Neuronal stem cell (in vitro differentiated cells): ENCODE data around the gene BFSP1.
A peak's percentile ranks its signal among the peaks of the same experiment; 100 is the strongest.

Experiments used
- DNase-seq: peaks from one replicate; pipeline ENCODE4 v3.0.0-alpha.2; 2013; ENCODE audit warnings: low spot score
- H2AFZ ChIP-seq: one replicate; pipeline ENCODE4 v1.6.1; 2013; ENCODE audit warnings: mild to moderate bottlenecking, low read length, inconsistent platforms
- H2AK5ac ChIP-seq: 2 replicates; pipeline ENCODE4 v1.6.1; 2013; ENCODE audit warnings: low read depth, mild to moderate bottlenecking, inconsistent platforms, low read length, moderate library complexity, mixed read lengths
- H2BK120ac ChIP-seq: 2 replicates; pipeline ENCODE4 v1.6.1; 2013; ENCODE audit warnings: low read depth, mild to moderate bottlenecking, inconsistent platforms, low read length, moderate library complexity, mixed read lengths
- H2BK12ac ChIP-seq: one replicate; pipeline ENCODE4 v1.6.1; 2013; ENCODE audit warnings: low read length, inconsistent platforms
- H2BK15ac ChIP-seq: 2 replicates; pipeline ENCODE4 v1.6.1; 2013; ENCODE audit warnings: mild to moderate bottlenecking, low read length, inconsistent platforms, mixed read lengths
- H2BK5ac ChIP-seq: one replicate; pipeline ENCODE4 v1.6.1; 2013; ENCODE audit warnings: inconsistent platforms, mild to moderate bottlenecking, low read length, moderate library complexity
- H3K14ac ChIP-seq: one replicate; pipeline ENCODE4 v1.6.1; 2013; ENCODE audit warnings: low read length, inconsistent platforms
- H3K18ac ChIP-seq: 2 replicates; pipeline ENCODE4 v1.6.1; 2013; ENCODE audit warnings: low read length, inconsistent platforms
- H3K23ac ChIP-seq: 2 replicates; pipeline ENCODE4 v1.6.1; 2013; ENCODE audit warnings: low read depth, mild to moderate bottlenecking, mixed read lengths, low read length, inconsistent platforms; ENCODE audit not compliant: poor library complexity
- H3K27ac ChIP-seq: replicated peaks from 3 replicates; pipeline ENCODE4 v1.5.1; 2013; ENCODE audit warnings: low read length, inconsistent platforms
- H3K27me3 ChIP-seq, 3 experiments: 2 replicates each; pipeline ENCODE4 v1.6.1; 2013; ENCODE audit warnings: low read length in 3 of 3, mild to moderate bottlenecking in 2 of 3, inconsistent platforms in 1 of 3, low read depth in 1 of 3, mixed read lengths in 1 of 3, moderate library complexity in 1 of 3; ENCODE audit not compliant: control insufficient read depth in 3 of 3, insufficient read depth in 3 of 3
- H3K36me3 ChIP-seq, 2 donors: replicated peaks in 1 of 2; 2 replicates each; pipeline ENCODE4 v1.6.1; 2013; ENCODE audit warnings: low read length in 2 of 2; ENCODE audit not compliant: control insufficient read depth in 2 of 2, insufficient read depth in 2 of 2
- H3K4ac ChIP-seq: 2 replicates; pipeline ENCODE4 v1.6.1; 2013; ENCODE audit warnings: inconsistent platforms, mild to moderate bottlenecking, low read length, moderate library complexity
- H3K4me1 ChIP-seq, 2 donors: 1 replicate in 1 of 2; 2 replicates in 1 of 2; pipeline ENCODE4 v1.6.1; 2013; ENCODE audit warnings: low read length in 2 of 2, low read depth in 1 of 2; ENCODE audit not compliant: control insufficient read depth in 2 of 2, insufficient read depth in 1 of 2
- H3K4me2 ChIP-seq: one replicate; pipeline ENCODE4 v1.6.1; 2013; ENCODE audit warnings: mild to moderate bottlenecking, low read length, inconsistent platforms; ENCODE audit not compliant: insufficient read depth, poor library complexity, severe bottlenecking
- H3K4me3 ChIP-seq, 2 donors: 2 replicates each; pipeline ENCODE4 v1.5.1; 2013; ENCODE audit warnings: low read length in 2 of 2, mild to moderate bottlenecking in 2 of 2, inconsistent platforms in 1 of 2, moderate library complexity in 1 of 2
- H3K79me1 ChIP-seq: one replicate; pipeline ENCODE4 v1.6.1; 2013; ENCODE audit warnings: low read depth, mild to moderate bottlenecking, inconsistent platforms, low read length, moderate library complexity
- H3K9ac ChIP-seq: one replicate; pipeline ENCODE4 v1.6.1; 2013; ENCODE audit warnings: mild to moderate bottlenecking, low read depth, low read length, inconsistent platforms; ENCODE audit not compliant: poor library complexity
- H3K9me3 ChIP-seq, 2 donors: replicated peaks in 1 of 2; 2 replicates each; pipeline versions ENCODE3 to v1.6.1; 2013; ENCODE audit warnings: low read length in 2 of 2, mild to moderate bottlenecking in 2 of 2, inconsistent platforms in 1 of 2, low read depth in 1 of 2, mixed read lengths in 1 of 2, moderate library complexity in 1 of 2; ENCODE audit not compliant: control insufficient read depth in 2 of 2, insufficient read depth in 1 of 2
- H4K8ac ChIP-seq: one replicate; pipeline ENCODE4 v1.6.1; 2013; ENCODE audit warnings: low read depth, mild to moderate bottlenecking, inconsistent platforms, low read length, moderate library complexity
- H4K91ac ChIP-seq: one replicate; pipeline ENCODE4 v1.6.1; 2013; ENCODE audit warnings: low read length, low read depth, mild to moderate bottlenecking, inconsistent platforms; ENCODE audit not compliant: poor library complexity
- WGBS, 2 donors: extraction: QIAGEN DNeasy Blood & Tissue Kit; methylation state at CpG; one replicate each; pipeline ENCODE4 v1.1.7; 2013; ENCODE audit warnings: missing lambda C conversion rate in 2 of 2, mixed read lengths in 1 of 2; ENCODE audit not compliant: insufficient read length in 2 of 2, insufficient replicate concordance in 1 of 2; ENCODE audit errors: extremely low coverage in 2 of 2; 5-methylcytosine and 5-hydroxymethylcytosine counted together

Gene BFSP1

GRCh38 chr20:17508756-17509155 is 22.4 kb downstream of the BFSP1 start:
- H2BK120ac ChIP-seq, result no peak overlapping the region
- no peak overlapping the region for H3K27ac ChIP-seq
- H2BK12ac ChIP-seq, result no peak overlapping the region
- DNase-seq, result no peak
- H3K23ac ChIP-seq, result no peak overlapping the region
- peaks cover 2 to 4% of the 10 kb centered on the region in 2 donors for H3K4me1 ChIP-seq
- H2AFZ ChIP-seq, result no peak overlapping the region
- no CpG with 5 or more reads among the region's 18 CpGs for WGBS, 2 donors
- H3K27me3 ChIP-seq, result peaks cover 0 to 77% (median 20%) of the 10 kb centered on the region in 3 experiments
- no peak overlapping the region for H3K14ac ChIP-seq
- peak overlapping the region; percentile 86 for H3K18ac ChIP-seq
- no peak overlapping the region for H2BK15ac ChIP-seq
- no peak overlapping the region for H3K4ac ChIP-seq
- no peak overlapping the region for H3K4me2 ChIP-seq
- no peak overlapping the region for H2AK5ac ChIP-seq
- no peak overlapping the region for H4K8ac ChIP-seq
- H3K9ac ChIP-seq, result no peak overlapping the region
- H3K9me3 ChIP-seq, result peaks cover 0 to 2% of the 10 kb centered on the region in 2 donors
- no peak overlapping the region for H3K4me3 ChIP-seq
- H3K36me3 ChIP-seq, result no peaks in the 10 kb centered on the region
- H3K79me1 ChIP-seq, result no peaks in the 10 kb centered on the region
- no peak overlapping the region for H2BK5ac ChIP-seq
- no peak overlapping the region for H4K91ac ChIP-seq

- no peak overlapping the region for H3K4ac ChIP-seq
- peaks cover 2 to 4% of the 10 kb centered on the region in 2 donors for H3K4me1 ChIP-seq
- no peak overlapping the region for H2AFZ ChIP-seq
- no peaks in the 10 kb centered on the region for H3K79me1 ChIP-seq
- no peak overlapping the region for H3K4me2 ChIP-seq
- peaks cover 0 to 2% of the 10 kb centered on the region in 2 donors for H3K9me3 ChIP-seq
- H3K14ac ChIP-seq, result no peak overlapping the region
- peaks cover 0 to 73% (median 18%) of the 10 kb centered on the region in 3 experiments for H3K27me3 ChIP-seq
- no peak overlapping the region for H4K8ac ChIP-seq
- no CpG with 5 or more reads among the region's 5 CpGs for WGBS, 2 donors
- no peak overlapping the region for H4K91ac ChIP-seq
- H2AK5ac ChIP-seq, result no peak overlapping the region
- H3K27ac ChIP-seq, result no peak overlapping the region
- no peak overlapping the region for H2BK12ac ChIP-seq
- no peak overlapping the region for H3K23ac ChIP-seq
- H3K36me3 ChIP-seq, result no peaks in the 10 kb centered on the region
- H3K9ac ChIP-seq, result no peak overlapping the region
- H3K4me3 ChIP-seq, result no peak overlapping the region
- DNase-seq, result no peak
- no peak overlapping the region for H2BK5ac ChIP-seq
- H3K18ac ChIP-seq, result no peak overlapping the region
- H2BK15ac ChIP-seq, result no peak overlapping the region
- no peak overlapping the region for H2BK120ac ChIP-seq
These were observed 23.6 kb downstream of the BFSP1 start for GRCh38 chr20:17507531-17507930.

- Histone ChIP-seq H3K9ac (no peak overlapping the region), H3K36me3 (no peaks in the 10 kb centered on the region), H3K27me3 (peaks cover 0 to 77% (median 18%) of the 10 kb centered on the region in 3 experiments), H2AFZ (no peak overlapping the region), H4K91ac (no peak overlapping the region), H3K14ac (no peak overlapping the region), H3K4me3 (no peak overlapping the region), H3K23ac (no peak overlapping the region), H2BK5ac (no peak overlapping the region), H2BK15ac (no peak overlapping the region), H4K8ac (no peak overlapping the region), H3K27ac (no peak overlapping the region), H2BK12ac (no peak overlapping the region), H2AK5ac (no peak overlapping the region), H3K4me2 (no peak overlapping the region), H3K4me1 (peaks cover 3 to 4% of the 10 kb centered on the region in 2 donors), H2BK120ac (no peak overlapping the region), H3K18ac (no peak overlapping the region), H3K79me1 (no peaks in the 10 kb centered on the region), H3K9me3 (peaks cover 0 to 2% of the 10 kb centered on the region in 2 donors), H3K4ac (no peak overlapping the region)
- WGBS, 2 donors, result no CpG with 5 or more reads among the region's 2 CpGs
- DNase-seq, result no peak
These were observed 24.1 kb downstream of the BFSP1 start for GRCh38 chr20:17507032-17507431.

GRCh38 chr20:17505636-17506517 is 25.3 kb downstream of the BFSP1 start:
- H2BK12ac ChIP-seq, result no peak overlapping the region
- H3K14ac ChIP-seq, result no peak overlapping the region
- no peak overlapping the region for H3K9ac ChIP-seq
- no peak overlapping the region for H3K4me3 ChIP-seq
- H2AFZ ChIP-seq, result peak overlapping the region; percentile 87
- no peak overlapping the region for H2BK5ac ChIP-seq
- WGBS, 2 donors, result no CpG with 5 or more reads among the region's 19 CpGs
- H3K79me1 ChIP-seq, result no peaks in the 10 kb centered on the region
- no peak overlapping the region for H3K18ac ChIP-seq
- H4K8ac ChIP-seq, result no peak overlapping the region
- no peak overlapping the region for H3K23ac ChIP-seq
- no peak overlapping the region for H2BK120ac ChIP-seq
- no peaks in the 10 kb centered on the region for H3K36me3 ChIP-seq
- H2AK5ac ChIP-seq, result peak overlapping the region; percentile 31
- H3K4ac ChIP-seq, result no peak overlapping the region
- peaks cover 0 to 73% (median 19%) of the 10 kb centered on the region in 3 experiments for H3K27me3 ChIP-seq
- peaks cover 3 to 4% of the 10 kb centered on the region in 2 donors for H3K4me1 ChIP-seq
- peaks cover 0 to 2% of the 10 kb centered on the region in 2 donors for H3K9me3 ChIP-seq
- no peak for DNase-seq
- no peak overlapping the region for H3K4me2 ChIP-seq
- H4K91ac ChIP-seq, result no peak overlapping the region
- H3K27ac ChIP-seq, result no peak overlapping the region
- no peak overlapping the region for H2BK15ac ChIP-seq
